ENCODE measurements around the gene C16orf90. TPM values are rescaled to one million over a fixed set of nuclear protein-coding genes. Genes with fewer than 3 reads are reported as not detected.
"Not testable (repeated sequence)": the region's sequence is repeated elsewhere in the genome, so short reads cannot be mapped to it uniquely, and the experiment has no call there.

The C16orf90 gene
- total RNA-seq, 1 donor from 2014 or later: not detected

- DNase-seq (ENCODE audit: low spot score): no peak
These were observed 10.8 kb downstream of the C16orf90 start for GRCh38 chr16:3484318-3485096.

GRCh38 chr16:3482659-3483241 is 12.5 kb downstream of the C16orf90 start:
- DNase-seq (ENCODE audit: low spot score): no peak

DNA sequence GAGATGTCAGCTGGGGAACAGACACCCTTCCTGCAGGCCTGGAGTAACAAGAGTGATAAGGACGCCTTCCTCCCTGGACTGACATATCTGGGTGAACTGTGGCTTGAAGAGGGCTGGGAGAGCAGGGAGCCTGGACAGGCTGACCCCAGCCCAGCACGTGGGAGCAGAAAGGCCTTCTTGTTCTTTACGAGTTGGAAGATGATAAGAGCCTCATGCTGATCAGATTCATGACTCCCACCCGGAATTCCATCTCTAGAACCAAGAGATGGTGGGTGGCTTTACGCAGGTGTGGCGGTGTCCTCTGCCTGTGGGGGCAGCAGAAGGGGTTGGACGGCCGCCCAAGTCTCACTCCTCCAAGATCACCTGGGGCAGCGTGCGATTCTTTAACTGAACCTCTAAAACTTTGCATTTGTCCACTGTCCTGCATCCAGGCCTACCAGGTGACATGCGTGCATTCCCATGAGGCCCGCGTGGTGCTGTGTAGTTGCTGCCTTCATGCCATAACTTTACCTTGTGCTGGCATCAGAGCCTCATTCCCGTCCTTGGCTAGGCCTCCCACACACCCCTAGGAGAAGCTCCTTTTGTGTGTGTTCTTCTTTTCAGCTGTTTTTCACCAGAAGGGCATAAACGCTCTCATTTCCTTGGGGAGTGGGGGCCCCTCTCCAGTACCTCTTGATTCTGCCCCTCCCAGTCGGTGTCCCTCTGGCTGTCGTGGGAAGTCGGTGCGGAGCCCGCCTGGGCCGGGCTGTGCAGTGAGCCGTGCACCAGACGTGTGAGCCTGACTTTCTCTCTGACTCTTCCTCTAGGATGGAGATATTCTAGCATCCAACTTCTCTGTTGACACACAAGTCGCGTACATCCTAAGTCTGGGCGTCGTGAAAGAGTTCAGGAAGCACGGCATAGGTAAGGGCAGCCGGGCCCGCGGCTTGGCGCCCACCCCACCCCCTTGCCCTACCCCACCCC is 13.3 kb downstream of the C16orf90 start:
- no peak for DNase-seq (ENCODE audit: low spot score)

DNA sequence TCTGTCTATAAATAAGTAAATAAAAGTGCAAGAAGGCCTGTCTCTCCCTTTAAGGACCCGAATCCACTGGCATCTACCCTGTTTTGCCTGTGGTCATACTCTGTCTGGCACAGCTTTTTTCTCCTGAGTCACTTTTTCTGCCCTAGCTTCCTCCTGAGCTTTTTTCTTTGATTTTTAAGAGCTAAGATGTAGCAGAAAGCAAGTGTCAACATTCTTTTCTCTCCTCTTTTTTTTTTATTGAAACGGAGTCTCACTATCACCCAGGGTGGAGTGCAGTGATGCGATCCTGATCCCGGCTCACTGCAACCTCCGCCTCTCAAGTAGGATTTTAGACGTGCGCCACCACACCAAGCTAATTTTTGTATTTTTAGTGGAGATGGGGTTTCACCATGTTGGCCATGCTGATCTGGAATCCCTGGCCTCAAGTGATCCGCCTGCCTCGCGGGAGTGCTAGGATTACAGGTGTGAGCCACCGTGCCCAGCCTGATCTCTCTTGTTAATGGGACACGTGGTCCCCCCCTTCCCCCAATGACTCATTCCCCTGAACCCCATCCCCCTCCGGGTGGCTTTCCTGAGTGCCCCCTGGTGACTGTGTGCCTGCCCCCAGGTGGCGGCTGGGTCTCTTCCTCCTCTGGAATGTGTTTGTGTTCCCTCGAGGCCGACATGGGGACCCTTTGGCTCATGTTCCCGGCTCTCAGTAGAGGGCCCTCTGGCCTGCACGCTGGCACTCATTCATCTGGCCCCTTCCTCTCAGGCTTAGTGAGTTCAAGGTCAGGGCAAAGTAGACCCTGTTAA is 14.2 kb downstream of the C16orf90 start:
- DNase-seq (ENCODE audit: low spot score): no peak

DNA sequence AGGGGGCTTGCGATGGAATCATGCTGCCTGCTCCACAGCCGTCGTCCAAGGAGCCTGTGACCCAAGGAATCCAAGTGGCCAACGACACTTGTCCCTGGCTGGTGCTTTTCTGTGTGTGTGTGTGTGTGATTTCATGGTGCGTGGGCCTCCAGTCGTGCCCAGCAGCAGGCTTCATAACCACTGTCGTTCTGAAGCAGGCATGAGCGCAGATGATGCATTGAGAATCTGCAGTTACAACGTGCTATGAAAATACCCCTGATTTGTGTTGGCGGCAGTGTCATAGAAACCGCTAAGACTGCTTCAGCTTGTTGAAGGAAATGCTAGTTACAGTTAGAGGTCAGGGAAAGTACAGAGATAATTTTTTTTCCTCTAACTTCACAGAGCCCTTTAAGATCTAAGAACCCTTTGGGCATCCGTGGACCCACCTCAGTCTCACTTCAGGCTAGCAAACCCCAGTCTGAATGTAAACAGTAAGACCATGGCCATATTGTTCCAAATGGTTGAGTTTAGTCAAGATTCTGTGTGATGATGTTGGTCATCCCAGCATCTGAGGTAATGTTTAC is 15.6 kb downstream of the C16orf90 start:
- DNase-seq (ENCODE audit: low spot score): no peak

GRCh38 chr16:3478242-3478925 is 16.9 kb downstream of the C16orf90 start:
- no peak for DNase-seq (ENCODE audit: low spot score)

DNA sequence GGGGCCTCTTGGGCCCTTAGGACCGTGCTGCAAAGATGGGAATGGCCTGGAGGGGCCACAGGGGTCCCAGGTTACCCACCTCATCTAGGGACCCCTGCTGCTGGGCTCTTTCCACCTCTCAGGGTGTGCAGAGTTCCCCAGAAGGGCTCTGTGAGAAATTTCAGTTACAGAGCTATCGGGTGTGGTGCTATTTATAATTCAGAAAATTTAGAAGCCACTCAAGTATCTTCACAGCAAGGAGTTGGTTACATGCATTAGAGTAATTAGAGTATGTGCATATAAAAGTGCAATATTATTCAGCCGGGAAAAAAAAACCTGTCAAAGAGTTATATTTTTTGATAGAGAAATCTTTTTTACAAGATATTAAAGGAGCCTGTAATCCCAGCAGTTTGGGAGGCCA is 18.9 kb downstream of the C16orf90 start:
- DNase-seq (ENCODE audit: low spot score): no peak

- no peak for DNase-seq (ENCODE audit: low spot score)
These were observed 19.5 kb downstream of the C16orf90 start for GRCh38 chr16:3475604-3476375.

- DNase-seq (ENCODE audit: low spot score): not testable (repeated sequence)
These were observed 20.4 kb downstream of the C16orf90 start for GRCh38 chr16:3474870-3475269.

- no peak for DNase-seq (ENCODE audit: low spot score)
These were observed 21.0 kb downstream of the C16orf90 start for GRCh38 chr16:3474136-3474779.

DNA sequence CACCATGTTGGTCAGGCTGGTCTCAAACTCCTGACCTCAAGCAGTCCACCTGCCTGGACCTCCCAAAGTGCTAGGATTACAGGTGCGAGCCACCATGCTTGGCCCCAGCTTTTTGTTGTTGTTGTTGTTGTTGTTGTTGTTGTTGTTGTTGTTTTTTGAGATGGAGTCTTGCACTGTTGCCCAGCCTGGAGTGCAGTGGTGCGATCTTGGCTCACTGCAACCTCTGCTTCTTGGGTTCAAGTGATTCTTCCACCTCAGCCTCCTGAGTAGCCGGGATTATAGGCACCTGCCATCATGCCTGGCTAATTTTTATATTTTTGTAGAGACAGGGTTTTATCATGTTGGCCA is 21.7 kb downstream of the C16orf90 start:
- DNase-seq (ENCODE audit: low spot score): not testable (repeated sequence)

GRCh38 chr16:3472878-3473595 is 22.3 kb downstream of the C16orf90 start:
- no peak for DNase-seq (ENCODE audit: low spot score)

DNA sequence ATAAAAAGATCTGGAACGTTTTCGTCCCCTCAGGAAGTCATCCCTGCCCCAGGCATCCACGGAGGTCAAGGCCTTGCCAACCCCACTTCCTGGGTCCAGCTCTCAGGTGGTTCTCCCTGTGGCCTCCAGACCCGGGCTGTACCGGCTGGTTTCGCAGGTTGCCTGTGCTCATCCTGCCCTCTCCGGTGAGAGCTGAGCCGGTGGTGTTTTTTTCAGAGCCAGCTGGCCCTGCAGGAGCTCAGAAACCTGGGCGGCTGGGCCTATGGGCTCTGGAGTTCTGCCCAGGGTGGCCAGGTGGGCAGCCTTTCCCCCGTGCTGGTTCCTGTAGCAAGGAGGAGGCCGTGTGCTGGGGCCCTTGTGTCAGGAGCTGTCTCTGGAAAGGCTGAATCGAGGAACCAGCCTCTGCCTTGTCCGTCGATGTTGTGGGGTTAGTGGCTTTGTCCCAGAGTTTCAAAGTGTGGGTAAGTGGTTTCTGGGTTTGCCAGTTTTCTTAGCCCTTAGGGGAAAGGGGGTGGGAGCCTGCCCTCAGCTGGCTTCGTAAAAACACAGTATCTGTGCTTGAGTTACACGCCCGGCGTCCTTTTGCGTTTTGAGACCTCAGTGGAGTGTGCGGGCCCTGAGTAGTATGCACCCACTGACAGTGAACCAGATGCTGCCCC is 23.6 kb downstream of the C16orf90 start:
- DNase-seq (ENCODE audit: low spot score): no peak

DNA sequence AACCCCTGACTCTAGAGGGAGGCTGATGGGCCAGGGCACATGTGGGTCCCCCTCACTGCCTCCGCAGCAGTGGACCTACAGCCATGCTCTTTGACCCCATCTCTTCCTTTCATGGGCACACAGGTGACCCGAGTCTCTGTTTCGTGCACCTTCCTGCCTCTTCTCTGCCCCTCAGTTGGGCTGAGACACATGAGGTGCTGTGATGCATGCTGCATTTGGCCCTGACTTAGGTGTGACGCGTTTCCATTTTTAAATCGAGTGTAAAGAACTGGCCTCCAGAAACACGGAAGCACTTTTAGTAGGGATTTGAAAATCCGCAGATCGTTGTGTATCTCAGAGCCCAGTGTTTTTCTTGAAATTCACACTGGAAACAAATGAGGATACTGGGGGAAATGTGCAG is 24.6 kb downstream of the C16orf90 start:
- DNase-seq (ENCODE audit: low spot score): no peak

DNA sequence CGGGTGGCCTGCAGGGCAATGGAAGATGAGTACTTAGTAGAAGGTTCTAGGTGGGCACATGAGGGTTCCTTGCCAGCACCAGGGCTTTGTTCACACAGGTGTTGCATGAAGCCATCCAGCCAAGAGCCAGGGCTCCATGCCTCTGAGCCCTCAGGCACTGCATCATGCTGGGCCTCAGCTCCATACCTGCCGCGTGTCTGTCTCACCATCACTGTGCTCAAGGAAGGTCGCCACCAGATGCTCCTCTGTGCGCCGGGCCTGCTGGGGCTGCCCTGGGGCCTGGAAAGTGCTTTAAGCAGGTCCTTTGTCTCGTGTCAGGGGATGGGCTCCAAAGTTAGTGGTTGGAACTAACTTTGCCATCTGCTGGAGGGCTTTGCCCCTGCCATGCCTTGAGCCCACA is 25.6 kb downstream of the C16orf90 start:
- DNase-seq (ENCODE audit: low spot score): no peak

DNA sequence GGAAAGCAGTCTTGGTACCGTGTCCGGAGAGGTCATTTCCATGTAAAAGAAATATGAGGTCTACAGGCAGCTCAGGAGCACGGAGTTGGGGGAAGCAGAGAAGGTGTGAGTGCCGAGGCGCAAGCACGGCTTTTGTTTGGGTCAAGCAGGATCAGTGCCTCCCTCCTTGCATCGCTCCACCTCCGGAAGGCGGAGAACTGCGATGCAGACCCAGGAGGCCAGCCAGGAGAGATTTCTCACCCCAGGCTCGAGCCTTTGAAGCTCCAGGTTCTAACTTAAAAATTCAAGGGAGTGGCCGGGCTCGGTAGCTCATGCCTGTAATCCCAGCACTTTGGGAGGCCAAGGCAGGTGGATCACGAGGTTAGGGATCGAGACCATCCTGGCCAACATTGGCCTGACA is 26.8 kb downstream of the C16orf90 start:
- no peak for DNase-seq (ENCODE audit: low spot score)

GRCh38 chr16:3467921-3468320 is 27.4 kb downstream of the C16orf90 start:
- DNase-seq (ENCODE audit: low spot score): no peak

- no peak for DNase-seq (ENCODE audit: low spot score)
These were observed 28.1 kb downstream of the C16orf90 start for GRCh38 chr16:3467182-3467581.
